Posterior vena cava (tissue), 2 donors: ENCODE measurements around the gene GRM5. TPM values are rescaled to one million over a fixed set of nuclear protein-coding genes. Genes with fewer than 3 reads are reported as not detected.
"Not testable (repeated sequence)": the region's sequence is repeated elsewhere in the genome, so short reads cannot be mapped to it uniquely, and the experiment has no call there.

Experiments used
- DNase-seq: peaks from one replicate; pipeline ENCODE4 v3.0.0-alpha.2; 2020; ENCODE audit warnings: low spot score
- intact Hi-C, 2 donors: fragments of 100-400 bp; cut with DNase I; formaldehyde crosslinking; loops; one replicate each; pipeline versions ENCODE4 v1.14.1 to v1.14.2; 2022 to 2023
- total RNA-seq, 2 donors: library from RNA; stranded (reverse); fragmentation: NEBNext Ultra II Directional; extraction: Animal tissue kit (Norgen Biotek cat#: 25700); gene quantifications; one replicate each; pipeline ENCODE4 v1.2.1, GENCODE V29; 2021
- donor health status: DM: yes; HTN: yes; CAD: no.
- donor health status: DM: yes; HTN: yes; CAD: no.

Gene GRM5
- total RNA-seq, 2 donors from 2014 or later, result 0.23 to 0.81 TPM

DNA sequence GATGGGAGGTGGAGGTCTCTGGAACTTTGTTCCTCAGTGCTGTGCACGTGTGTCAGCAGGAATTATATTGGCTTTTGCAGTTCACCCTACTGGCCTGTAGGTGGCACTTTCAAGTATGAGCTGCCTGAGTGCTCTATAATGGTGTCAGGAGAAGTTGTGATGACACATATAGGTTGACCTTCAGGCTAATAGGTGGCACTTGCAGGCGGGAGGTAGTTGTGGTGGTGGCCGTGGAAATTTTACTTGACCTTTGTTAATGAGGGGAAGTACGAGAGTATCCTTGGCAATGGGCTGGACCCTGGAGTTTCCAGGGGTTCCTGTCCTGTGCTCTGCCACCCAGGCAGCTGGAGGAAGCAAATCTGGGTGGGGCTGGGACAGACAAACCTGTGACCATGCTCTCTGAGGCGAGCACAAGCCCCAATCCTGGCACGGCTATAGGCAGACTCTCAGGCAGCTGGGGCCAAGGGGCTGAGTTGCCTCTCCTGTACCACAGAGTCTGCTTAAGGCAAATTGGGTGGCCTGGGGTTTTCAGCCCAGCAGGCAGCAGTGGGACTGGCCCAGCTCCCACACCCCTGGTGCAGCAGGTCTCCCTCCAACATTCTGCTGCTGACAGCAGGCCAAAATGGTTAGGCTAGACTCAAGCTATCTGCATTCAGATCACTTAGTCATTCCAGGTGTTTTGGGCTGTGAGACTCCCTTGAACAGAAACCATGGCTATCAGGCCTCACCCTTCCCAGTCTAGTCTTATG lies 580.7 kb downstream of the GRM5 start:
- intact Hi-C loops, result no loop called here
- no peak for DNase-seq

GRCh38 chr11:88482871-88483301 lies 582.9 kb downstream of the GRM5 start:
- intact Hi-C loops, result loop anchor here in 1 of 2 donors (2.0 kb wide), 1 partner anchor 48 kb away; no protein-coding TSS in a partner anchor
- DNase-seq, result no peak

DNA sequence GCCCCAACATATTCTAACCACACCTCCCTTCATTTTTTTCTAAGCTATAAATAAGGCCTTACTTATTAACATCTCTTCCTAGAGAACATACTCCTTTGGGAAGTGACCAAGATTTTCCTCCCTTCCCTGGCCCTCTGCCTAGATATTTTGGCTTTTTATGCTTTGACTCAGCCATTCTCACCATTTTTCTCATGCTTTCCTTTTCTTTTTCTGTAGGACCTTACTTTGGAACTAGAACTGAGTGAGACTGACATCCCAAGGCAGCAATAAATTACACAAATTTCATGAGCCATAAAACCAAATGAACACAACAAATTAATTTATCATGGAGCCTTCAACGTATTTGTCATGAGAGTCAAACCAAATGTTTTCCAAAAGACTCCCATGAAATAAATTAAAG lies 585.6 kb downstream of the GRM5 start:
- DNase-seq, result no peak
- intact Hi-C loops, result no loop called here

DNA sequence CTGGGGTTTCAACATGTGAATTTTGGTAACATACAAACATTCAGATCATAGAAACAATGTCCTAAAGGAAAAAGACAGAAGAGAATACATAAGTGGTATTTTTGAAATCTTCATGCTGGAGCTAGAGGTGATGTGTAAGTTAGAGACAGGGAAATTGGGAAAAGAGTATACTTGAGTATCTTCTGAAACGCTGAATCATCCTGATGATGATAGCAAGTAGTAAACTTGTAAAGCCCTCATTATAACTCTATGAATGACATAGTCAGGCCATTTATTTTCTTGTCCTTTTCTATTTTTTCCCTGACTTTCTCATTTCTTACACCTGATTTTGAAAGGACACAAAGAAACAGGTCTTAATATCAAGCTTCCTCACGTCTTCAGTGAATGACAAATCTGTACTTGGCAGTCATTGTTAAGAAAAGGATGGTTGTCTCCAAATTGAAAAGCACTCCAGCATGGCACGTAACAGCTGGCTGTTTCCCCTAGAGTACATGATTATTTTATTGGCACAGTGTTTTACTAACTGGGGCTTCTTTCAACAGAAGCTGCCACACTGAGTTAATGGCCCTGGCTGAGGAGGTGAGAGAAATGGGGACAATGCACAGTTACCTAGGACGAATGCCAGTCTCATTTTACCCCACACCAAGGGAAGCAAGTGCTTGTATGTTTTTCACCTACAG lies 587.5 kb downstream of the GRM5 start:
- no peak for DNase-seq
- intact Hi-C loops, result no loop called here

DNA sequence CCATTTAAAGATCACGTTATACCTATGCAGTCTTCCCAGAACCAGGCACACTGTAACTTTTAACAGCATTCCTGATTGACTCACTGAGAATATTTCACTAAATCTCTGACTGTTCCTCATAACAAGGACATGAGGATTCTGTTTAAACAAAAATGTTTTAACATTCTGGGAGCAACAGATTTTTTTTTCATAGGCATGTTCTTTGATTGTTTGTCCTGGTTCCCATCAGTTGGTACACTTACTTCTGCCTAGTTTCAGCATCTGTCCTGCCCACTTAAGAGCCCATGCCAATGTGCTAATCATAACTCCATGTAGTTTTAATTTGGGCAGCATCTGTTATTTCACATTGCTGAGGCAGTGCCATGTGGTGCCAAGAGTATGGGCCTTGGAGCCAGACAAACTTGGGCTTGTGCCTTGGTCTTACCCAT lies 589.8 kb downstream of the GRM5 start:
- no peak for DNase-seq
- intact Hi-C loops, result no loop called here

GRCh38 chr11:88474655-88475054 lies 591.1 kb downstream of the GRM5 start:
- intact Hi-C loops, result no loop called here
- no peak for DNase-seq

DNA sequence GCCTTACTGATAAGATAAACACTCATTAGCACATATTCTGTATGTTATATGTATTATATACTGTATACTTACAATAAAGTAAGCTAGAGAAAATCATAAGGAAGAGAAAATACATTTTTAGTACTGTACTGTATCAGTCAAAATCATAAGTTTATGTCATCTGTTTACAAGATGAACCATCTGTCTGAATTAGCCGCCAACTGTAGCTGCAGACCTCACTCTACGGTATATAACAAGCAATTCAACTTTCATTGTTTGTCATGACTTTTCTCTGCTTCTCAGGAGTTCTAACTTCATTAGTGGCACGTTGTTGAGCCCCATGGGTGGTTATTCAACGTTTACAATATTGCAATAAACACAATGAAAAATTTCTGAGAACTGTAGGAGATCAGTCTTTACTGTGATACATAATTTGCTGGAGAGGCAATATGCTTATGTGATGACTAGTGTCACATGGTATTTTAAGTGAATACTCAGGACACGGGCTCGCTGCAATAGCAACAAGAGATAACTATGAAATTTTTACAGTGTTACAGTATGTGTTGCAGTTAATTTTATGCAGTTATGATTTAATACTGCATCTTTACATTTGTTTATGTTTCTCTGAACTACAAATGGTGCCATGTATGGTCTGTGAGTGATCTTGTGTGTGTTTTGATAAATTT lies 596.1 kb downstream of the GRM5 start:
- DNase-seq, result no peak
- intact Hi-C loops, result no loop called here

GRCh38 chr11:88464528-88464927 lies 601.3 kb downstream of the GRM5 start:
- intact Hi-C loops, result no loop called here
- DNase-seq, result no peak

DNA sequence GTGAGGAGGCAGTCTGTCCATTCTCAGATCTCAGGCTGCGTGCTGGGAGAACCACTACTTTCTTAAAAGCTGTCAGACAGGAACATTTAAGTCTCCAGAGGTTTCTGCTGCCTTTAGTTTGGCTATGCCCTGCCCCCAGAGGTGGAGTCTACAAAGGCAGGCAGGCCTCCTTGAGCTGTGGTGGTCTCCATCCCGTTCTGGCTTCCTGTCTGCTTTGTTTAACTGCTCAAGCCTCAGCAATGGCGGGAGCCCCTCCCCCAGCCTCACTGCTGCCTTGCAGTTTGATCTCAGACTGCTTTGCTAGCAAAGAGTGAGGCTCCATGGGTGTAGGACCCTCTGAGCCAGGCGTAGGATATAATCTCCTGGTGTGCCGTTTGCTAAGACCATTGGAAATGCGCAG lies 602.5 kb downstream of the GRM5 start:
- DNase-seq, intact Hi-C loops: not testable (repeated sequence)

DNA sequence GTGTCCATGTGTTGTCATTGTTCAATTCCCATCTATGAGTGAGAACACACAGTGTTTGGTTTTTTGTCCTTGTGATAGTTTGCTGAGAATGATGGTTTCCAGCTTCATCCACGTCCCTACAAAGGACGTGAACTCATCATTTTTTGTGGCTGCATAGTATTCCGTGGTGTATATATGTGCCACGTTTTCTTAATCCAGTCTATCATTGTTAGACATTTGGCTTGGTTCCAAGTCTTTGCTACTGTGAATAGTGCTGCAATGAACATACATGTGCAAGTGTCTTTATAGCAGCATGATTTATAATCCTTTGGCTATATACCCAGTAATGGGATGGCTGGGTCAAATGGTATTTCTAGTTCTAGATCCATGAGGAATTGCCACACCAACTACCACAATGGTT lies 607.7 kb downstream of the GRM5 start:
- intact Hi-C loops, DNase-seq: not testable (repeated sequence)

DNA sequence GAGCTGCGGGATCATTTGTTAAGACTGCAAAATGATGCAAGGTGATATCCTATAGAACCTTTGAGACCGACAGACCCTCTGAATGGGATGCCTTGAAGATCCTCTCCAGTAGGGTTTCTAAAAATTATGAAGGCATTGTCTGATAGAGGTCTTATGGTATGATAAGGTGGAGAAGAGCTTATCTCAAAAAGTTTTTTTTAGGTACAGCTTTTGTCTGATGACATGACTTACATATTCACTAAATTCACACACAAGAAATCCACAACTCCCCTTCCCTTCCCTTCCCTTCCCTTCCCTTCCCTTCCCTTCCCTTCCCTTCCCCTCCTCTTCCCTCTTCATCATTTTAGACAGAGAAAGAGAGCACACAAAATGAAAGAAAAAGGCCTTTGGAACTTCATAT lies 609.8 kb downstream of the GRM5 start:
- intact Hi-C loops, result no loop called here
- DNase-seq, result no peak

DNA sequence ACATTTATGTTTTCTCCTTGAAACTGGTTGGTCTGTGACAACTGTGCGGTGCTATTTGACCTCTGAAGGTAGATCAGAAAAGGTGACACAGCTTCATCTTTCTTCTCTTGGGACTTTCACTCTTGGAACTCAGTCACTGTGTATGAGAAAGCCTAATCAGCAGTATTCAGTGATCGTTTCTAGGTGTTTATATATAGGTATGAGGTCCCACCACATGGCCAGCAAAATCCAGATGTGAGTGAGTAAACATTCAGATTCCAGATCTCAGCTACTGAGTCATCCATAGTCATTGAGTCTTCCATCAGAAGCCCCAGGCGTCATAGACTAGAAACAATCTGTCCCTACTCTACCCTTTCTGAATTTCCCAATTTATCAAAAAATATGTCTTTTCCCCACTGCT lies 610.9 kb downstream of the GRM5 start:
- no peak for DNase-seq
- intact Hi-C loops, result no loop called here

Other genes with a start within 250 kb of the GRM5 start
- not detected for gene TYR, start 111.9 kb upstream of the GRM5 start, total RNA-seq